Stimulated activated CD8-positive, alpha-beta memory T cell treated with anti-CD3 and anti-CD28 coated beads, Interleukin-7, amount 100 ng/mL, for 1 hour (primary cell): ENCODE measurements around the gene HOXA13.

ENCODE experiments used
- DNase-seq, 2 donors: peaks; one replicate each; pipeline ENCODE4 v3.0.0-alpha.2; 2020; ENCODE audit warnings: low read depth in 2 of 2

Gene HOXA13

GRCh38 chr7:27237735-27238334 is 37.9 kb upstream of the HOXA13 start:
- no peak for DNase-seq

GRCh38 chr7:27235387-27236311 is 35.8 kb upstream of the HOXA13 start:
- DNase-seq: no peak

- DNase-seq: no peak
These were observed 29.6 kb upstream of the HOXA13 start for GRCh38 chr7:27229448-27229847.

GRCh38 chr7:27224983-27225934 is 25.4 kb upstream of the HOXA13 start:
- no peak for DNase-seq

GRCh38 chr7:27223941-27224575 is 24.2 kb upstream of the HOXA13 start:
- DNase-seq: no peak

GRCh38 chr7:27221201-27221797 is 21.4 kb upstream of the HOXA13 start:
- DNase-seq: no peak

GRCh38 chr7:27220440-27220955 is 20.6 kb upstream of the HOXA13 start:
- DNase-seq: no peak

GRCh38 chr7:27219821-27220220 is 19.9 kb upstream of the HOXA13 start:
- no peak for DNase-seq

GRCh38 chr7:27217951-27218350 is 18.1 kb upstream of the HOXA13 start:
- DNase-seq: no peak

GRCh38 chr7:27215356-27215755 is 15.5 kb upstream of the HOXA13 start:
- DNase-seq: no peak

GRCh38 chr7:27214239-27214950 is 14.5 kb upstream of the HOXA13 start:
- DNase-seq: no peak

- DNase-seq: no peak
These were observed 13.7 kb upstream of the HOXA13 start for GRCh38 chr7:27213433-27214238.

GRCh38 chr7:27212497-27213432 is 12.9 kb upstream of the HOXA13 start:
- DNase-seq: no peak

GRCh38 chr7:27211764-27212204 is 11.9 kb upstream of the HOXA13 start:
- DNase-seq: no peak

GRCh38 chr7:27211084-27211446 is 11.2 kb upstream of the HOXA13 start:
- no peak for DNase-seq

GRCh38 chr7:27210441-27211083 is 10.7 kb upstream of the HOXA13 start:
- peak in 1 of 2 donors; percentile 16 for DNase-seq

GRCh38 chr7:27209933-27210440 is 10.1 kb upstream of the HOXA13 start:
- DNase-seq: no peak

- DNase-seq: no peak
These were observed 9.1 kb upstream of the HOXA13 start for GRCh38 chr7:27208998-27209397.
